ENCODE measurements around the gene OR52N4.
"Not testable (repeated sequence)": the region's sequence is repeated elsewhere in the genome, so short reads cannot be mapped to it uniquely, and the experiment has no call there.

OR52N4 gene

GRCh38 chr11:5753943-5754342, at the start of gene OR52N4:
OR52N4 (plus strand) TSS chr11:5754243; CDS start chr11:5754741, 498 bp downstream.
- H3K4me3 ChIP-seq: no peak within 1 kb of the TSS
- no peak for TF ChIP-seq CTCF (IDR thresholded peaks at IDR 0.05)
- DNase-seq (ENCODE audit: low spot score): no peak
- H3K27ac ChIP-seq: no peak within 1 kb of the TSS

GRCh38 chr11:5705688-5706087, 48.4 kb upstream of the OR52N4 start:
- TF ChIP-seq CTCF (IDR thresholded peaks at IDR 0.05): no peak
- no peak overlapping the region for H3K27ac ChIP-seq
- no peak for DNase-seq (ENCODE audit: low spot score)
- no peak overlapping the region for H3K4me3 ChIP-seq

- no peak for TF ChIP-seq CTCF (IDR thresholded peaks at IDR 0.05)
- Histone ChIP-seq H3K4me3 (no peak overlapping the region), H3K27ac (no peak overlapping the region)
- DNase-seq (ENCODE audit: low spot score): no peak
These were observed 41.5 kb upstream of the OR52N4 start for GRCh38 chr11:5712507-5712906.

GRCh38 chr11:5713695-5714094, 40.3 kb upstream of the OR52N4 start:
- no peak overlapping the region for H3K27ac ChIP-seq
- H3K4me3 ChIP-seq: no peak overlapping the region
- no peak for TF ChIP-seq CTCF (IDR thresholded peaks at IDR 0.05)
- no peak for DNase-seq (ENCODE audit: low spot score)

GRCh38 chr11:5716518-5716917, 37.5 kb upstream of the OR52N4 start:
- DNase-seq (ENCODE audit: low spot score); H3K27ac ChIP-seq; H3K4me3 ChIP-seq: not testable (repeated sequence)

GRCh38 chr11:5719703-5720495, 34.1 kb upstream of the OR52N4 start:
- DNase-seq (ENCODE audit: low spot score): no peak
- Histone ChIP-seq H3K4me3 (no peak overlapping the region), H3K27ac (no peak overlapping the region)
- TF ChIP-seq CTCF (IDR thresholded peaks at IDR 0.05): no peak

- no peak for TF ChIP-seq CTCF (IDR thresholded peaks at IDR 0.05)
- no peak for DNase-seq (ENCODE audit: low spot score)
- H3K4me3 ChIP-seq: no peak overlapping the region
- no peak overlapping the region for H3K27ac ChIP-seq
These were observed 31.4 kb upstream of the OR52N4 start for GRCh38 chr11:5722622-5723021.

All from coronary artery (tissue), 2 donors.